ENCODE results near the gene GSTT4.
"Not testable (repeated sequence)": the region's sequence is repeated elsewhere in the genome, so short reads cannot be mapped to it uniquely, and the experiment has no call there.

Gene GSTT4

DNA sequence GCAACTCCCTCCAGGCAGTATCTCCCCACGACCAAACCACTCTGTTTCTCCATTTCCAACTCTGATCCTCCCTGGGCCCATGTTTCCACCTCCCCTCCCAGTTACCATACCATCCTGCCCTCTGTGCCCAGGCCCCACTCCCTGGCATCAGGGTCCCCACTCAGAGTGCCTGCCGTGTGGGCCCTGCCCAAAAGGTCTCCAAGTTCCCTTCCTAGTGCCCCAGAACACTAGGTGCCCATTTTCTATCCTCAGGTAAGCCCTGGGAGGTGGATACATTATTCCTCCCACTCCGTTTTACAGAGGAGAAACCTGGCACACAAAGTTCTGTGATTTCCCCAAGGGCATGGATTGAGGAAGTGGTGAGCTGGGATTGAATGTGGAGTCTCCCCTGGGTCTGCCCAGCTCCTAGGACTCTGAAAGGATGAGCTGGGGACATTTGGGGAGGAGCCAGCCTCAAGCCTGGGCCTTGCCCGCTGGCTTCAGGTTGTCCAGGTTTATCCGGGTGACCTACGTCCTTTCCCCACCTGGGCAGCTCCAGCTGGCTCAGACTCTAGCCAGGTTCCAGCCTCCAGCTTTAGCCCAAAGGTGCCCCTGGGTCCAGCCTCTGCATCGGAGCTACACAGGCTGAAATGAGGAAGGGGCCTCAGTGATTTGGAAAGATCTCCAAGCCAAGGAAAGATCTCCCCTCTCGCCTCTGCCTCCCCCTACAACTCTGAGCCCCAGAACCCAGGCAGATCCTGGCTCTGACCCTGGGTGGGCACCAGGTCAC is 2.2 kb upstream of the GSTT4 start:
- peak overlapping the region in 1 of 2 donors; percentile 84 for H3K27ac Mint-ChIP-seq
- no peak for DNase-seq
- ATAC-seq, result no peak
- H3K27me3 Mint-ChIP-seq, result no peaks in the 10 kb centered on the region
- H3K4me1 Mint-ChIP-seq, result peaks cover 4% of the 10 kb centered on the region
- H3K9me3 Mint-ChIP-seq, result no peaks in the 10 kb centered on the region
- no peak overlapping the region for H3K4me3 Mint-ChIP-seq

DNA sequence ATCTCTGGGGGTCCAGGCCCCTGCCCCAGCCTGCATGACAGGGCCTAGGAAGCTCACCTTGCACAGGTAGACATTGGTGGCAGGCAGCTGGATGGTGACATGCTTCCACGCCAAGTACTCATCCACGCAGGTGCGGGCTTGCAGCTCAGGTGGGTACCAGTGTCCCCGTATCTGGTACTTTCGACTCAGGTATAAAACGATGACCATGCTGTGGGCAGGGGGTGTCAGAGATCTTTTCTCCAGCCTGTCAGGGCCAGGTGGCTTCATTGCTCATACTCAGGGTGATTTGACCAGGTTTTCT is 1.6 kb upstream of the GSTT4 start:
- no peak for ATAC-seq
- Mint-ChIP-seq H3K27me3 (no peaks in the 10 kb centered on the region), H3K27ac (no peak overlapping the region), H3K4me3 (no peak overlapping the region), H3K4me1 (no peaks in the 10 kb centered on the region), H3K9me3 (no peaks in the 10 kb centered on the region)
- no peak for DNase-seq

DNA sequence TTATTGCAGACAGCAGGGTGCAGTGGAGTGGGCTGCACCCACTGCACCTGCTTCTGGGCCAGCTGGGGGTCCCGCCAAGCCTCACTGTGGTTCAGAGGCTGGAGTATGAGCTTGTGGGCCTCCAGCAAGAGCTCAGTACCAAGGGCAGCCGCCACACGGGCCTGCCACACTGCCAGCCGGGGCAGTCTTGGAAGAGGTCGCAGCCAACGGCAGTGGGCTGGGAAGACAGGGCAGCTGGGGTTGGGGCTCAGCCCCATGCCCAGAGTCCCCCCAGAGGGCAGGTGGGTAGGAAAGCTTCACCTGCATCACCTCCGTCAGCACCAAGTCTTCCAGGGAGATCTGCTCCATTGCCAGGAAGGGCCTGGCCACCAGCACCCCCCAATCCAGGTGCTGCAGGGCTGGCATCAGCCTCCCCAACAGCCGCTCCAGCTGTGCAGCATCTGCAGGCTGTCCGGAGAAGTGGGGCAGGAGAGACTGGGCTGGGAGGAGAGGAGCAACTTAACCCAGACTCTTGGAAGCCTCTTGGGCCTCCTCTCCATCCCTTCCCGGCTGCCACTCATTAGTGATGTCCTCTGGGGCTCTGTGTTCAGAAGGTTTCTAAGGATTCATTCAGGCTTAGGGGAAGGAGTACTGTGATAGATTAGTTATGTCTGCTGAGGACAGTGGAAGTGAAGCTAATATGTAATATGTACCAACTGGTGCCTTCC is 1.1 kb upstream of the GSTT4 start:
- Mint-ChIP-seq H3K4me3 (no peak overlapping the region), H3K4me1 (no peaks in the 10 kb centered on the region), H3K27me3 (no peaks in the 10 kb centered on the region), H3K9me3 (no peaks in the 10 kb centered on the region), H3K27ac (no peak overlapping the region)
- ATAC-seq (no peak), DNase-seq (no peak)

DNA sequence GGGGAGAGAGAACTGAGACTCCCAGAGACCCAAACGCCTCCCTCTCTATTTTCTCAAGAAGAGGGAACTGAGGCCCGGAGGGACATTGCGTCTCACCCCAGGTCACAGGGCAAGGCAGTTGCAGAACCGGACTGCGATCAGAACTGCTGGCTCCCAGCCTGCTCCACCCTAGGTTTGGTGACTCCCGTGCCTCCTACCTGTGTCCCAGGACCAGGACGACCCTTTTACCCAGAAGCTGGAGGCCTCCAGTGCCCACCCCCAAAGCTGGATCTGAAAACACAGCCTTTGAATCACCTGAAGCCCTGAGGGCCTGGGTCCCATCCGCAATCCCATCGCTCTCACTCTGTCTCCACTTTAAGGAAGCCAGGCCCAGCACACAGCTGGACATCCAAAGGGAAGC is 1.4 kb downstream of the GSTT4 start:
- no peaks in the 10 kb centered on the region for H3K9me3 Mint-ChIP-seq
- no peaks in the 10 kb centered on the region for H3K27me3 Mint-ChIP-seq
- ATAC-seq (no peak), DNase-seq (no peak)
- no peak overlapping the region for H3K4me3 Mint-ChIP-seq
- H3K27ac Mint-ChIP-seq, result no peak overlapping the region
- H3K4me1 Mint-ChIP-seq, result no peaks in the 10 kb centered on the region

DNA sequence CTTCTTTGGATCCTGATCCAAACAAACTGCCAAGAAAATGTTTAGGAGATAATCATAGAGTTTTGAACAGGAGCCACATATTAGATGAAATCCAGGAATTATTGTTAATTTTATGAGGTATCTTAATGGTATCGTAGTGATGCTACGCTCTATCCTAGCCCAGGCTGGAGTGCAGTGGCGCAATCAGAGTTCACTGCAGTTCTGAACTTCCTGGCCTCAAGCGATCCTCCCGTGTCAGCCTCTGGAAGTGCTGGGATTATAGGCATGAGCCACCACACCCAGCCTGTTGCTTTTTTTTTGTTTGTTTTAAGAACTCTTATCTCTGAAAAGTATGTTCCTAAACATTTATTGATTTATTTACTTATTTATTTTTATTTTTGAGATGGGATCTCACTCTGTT is 2.4 kb downstream of the GSTT4 start:
- no peak for DNase-seq
- no peak overlapping the region for H3K27ac Mint-ChIP-seq
- no peaks in the 10 kb centered on the region for H3K27me3 Mint-ChIP-seq
- no peaks in the 10 kb centered on the region for H3K4me1 Mint-ChIP-seq
- no peak overlapping the region for H3K4me3 Mint-ChIP-seq
- no peaks in the 10 kb centered on the region for H3K9me3 Mint-ChIP-seq
- no peak for ATAC-seq

DNA sequence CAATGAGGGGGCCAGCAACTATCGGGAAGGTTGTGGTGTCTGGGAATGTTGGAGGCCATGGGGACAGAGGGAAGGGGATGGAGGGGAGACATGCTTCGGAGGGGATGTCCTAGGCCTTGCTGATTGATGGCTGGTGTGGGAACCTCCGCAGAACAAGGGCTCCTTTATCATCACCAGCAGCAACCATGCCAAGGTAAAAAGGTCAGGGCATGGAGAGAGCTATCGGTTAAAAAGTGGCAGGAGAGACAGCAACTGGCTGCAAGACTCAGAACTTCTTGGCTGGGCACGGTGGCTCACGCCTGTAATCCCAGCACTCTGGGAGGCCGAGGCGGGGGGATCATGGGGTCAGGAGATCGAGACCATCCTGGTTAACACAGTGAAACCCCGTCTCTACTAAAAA is 3.0 kb downstream of the GSTT4 start:
- Mint-ChIP-seq H3K27me3 (no peaks in the 10 kb centered on the region), H3K9me3 (no peaks in the 10 kb centered on the region), H3K27ac (no peak overlapping the region), H3K4me3 (no peak overlapping the region), H3K4me1 (no peaks in the 10 kb centered on the region)
- DNase-seq (no peak), ATAC-seq (no peak)

DNA sequence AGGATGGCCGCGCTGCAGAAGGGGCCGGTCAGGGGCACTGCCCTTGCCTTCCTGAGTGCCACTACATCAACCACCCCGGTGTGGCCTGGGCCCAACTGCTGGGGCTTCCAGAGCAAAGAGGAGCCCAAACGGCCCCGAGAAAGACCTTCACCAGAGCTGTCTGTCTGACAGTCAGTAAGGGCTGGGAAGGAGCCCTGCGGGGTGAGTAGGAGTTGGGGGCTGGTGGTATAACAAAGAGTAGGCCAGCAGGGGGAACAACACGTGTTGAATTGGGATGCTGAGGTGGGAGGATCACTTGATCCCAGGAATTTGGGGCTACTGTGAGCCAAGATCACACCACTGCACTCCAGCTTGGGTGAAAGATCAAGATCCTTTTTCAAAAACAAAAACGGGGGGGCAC is 3.9 kb downstream of the GSTT4 start:
- Mint-ChIP-seq H3K4me1 (peaks cover 2% of the 10 kb centered on the region), H3K27ac (no peak overlapping the region), H3K4me3 (no peak overlapping the region), H3K9me3 (no peaks in the 10 kb centered on the region), H3K27me3 (no peaks in the 10 kb centered on the region)
- DNase-seq, result no peak
- no peak for ATAC-seq

DNA sequence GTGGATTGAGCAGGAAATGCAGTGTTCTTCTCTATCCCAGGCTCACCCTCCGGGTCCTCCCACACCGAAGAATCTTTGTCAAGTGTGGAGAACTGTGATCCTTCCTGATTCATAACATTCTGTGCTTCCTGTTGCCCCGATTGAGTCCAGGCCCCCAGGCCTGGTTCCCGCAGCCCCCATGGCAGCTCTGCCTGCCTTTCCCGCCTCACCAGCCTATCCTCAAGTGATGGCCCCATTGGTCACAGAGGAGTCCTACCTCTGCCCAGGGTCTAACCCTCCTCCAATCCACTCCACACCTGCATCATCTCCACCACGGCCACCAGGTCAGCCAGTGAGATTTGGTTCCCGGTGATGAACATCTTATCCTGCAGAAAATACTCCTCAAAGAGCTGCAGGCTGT is 5.5 kb downstream of the GSTT4 start:
- not testable (repeated sequence) for ATAC-seq, H3K4me1 Mint-ChIP-seq, H3K27me3 Mint-ChIP-seq, H3K27ac Mint-ChIP-seq, H3K9me3 Mint-ChIP-seq, H3K4me3 Mint-ChIP-seq, DNase-seq

DNA sequence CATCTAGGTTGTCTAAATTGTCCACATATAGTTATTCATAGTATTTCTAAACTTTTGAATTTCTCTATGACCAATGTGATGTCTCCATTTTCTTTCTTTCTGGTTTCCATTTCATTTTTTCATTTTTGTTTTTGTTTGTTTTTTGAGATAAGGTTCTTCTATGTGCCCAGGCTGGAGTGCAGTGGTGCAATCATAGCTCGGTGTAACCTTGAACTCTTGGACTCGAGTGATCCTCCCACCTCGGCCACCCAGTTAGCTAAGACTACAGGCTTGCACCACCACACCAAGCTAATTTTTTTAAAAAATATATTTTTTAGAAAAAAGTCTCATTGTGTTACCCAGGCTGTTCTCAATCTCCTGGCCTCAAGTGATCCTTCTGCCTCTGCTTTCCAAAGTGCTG is 8.2 kb downstream of the GSTT4 start:
- Mint-ChIP-seq H3K27me3 (no peaks in the 10 kb centered on the region), H3K27ac (no peak overlapping the region), H3K4me3 (no peak overlapping the region), H3K9me3 (no peaks in the 10 kb centered on the region), H3K4me1 (peaks cover 5% of the 10 kb centered on the region)
- DNase-seq (no peak), ATAC-seq (no peak)

DNA sequence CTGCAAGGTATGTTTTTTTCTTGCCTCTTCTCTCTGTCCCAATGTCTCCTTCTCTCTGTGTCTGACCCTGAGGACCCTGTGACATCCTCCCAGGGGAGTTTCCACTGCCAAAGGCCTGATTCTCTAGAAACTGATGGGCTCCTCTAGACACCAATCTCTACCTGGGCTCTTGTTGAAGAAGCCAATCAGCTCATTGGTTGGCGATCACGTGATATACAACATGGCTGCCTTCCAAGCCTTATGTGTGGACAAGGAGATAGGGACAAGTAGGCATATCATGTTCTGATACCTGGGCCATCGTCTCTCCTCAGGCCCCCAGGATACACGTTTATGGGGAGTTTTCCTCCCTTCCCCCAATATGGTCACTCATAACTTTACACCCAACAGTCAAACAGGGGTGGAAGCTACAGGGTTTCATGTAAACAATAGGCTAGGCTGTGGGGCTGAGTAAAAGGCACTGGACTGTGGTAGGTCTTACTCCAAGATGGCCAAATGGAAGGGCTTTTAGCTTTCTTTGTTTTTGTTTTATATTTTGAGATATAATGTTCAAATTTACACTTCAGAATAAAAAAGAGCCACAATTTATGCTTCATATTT is 11.6 kb downstream of the GSTT4 start:
- DNase-seq, H3K9me3 Mint-ChIP-seq, ATAC-seq, H3K4me3 Mint-ChIP-seq, H3K4me1 Mint-ChIP-seq, H3K27me3 Mint-ChIP-seq: not testable (repeated sequence)
- H3K27ac Mint-ChIP-seq, result peak overlapping the region in 1 of 2 donors; percentile 64

DNA sequence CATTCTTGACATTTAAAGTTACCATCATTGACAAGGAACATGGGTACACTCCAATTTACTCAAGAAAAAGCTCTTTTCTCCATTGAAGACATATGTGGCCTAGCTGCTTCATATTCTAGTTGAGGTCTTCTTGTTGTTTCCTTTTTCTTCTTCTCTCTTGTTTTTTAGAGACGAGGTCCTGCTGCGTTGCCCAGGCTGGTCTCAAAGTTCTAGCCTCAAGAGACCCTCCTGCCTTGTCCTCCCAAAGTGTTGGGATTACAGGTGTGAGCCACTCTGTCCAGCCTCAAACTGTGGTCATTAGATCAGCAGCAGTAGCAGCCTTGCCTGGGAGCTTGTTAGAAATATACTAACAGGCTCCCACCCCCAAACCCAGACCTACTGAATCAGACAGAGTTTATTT is 12.2 kb downstream of the GSTT4 start:
- not testable (repeated sequence) for DNase-seq, H3K27ac Mint-ChIP-seq, H3K27me3 Mint-ChIP-seq, H3K9me3 Mint-ChIP-seq, H3K4me1 Mint-ChIP-seq, ATAC-seq, H3K4me3 Mint-ChIP-seq

DNA sequence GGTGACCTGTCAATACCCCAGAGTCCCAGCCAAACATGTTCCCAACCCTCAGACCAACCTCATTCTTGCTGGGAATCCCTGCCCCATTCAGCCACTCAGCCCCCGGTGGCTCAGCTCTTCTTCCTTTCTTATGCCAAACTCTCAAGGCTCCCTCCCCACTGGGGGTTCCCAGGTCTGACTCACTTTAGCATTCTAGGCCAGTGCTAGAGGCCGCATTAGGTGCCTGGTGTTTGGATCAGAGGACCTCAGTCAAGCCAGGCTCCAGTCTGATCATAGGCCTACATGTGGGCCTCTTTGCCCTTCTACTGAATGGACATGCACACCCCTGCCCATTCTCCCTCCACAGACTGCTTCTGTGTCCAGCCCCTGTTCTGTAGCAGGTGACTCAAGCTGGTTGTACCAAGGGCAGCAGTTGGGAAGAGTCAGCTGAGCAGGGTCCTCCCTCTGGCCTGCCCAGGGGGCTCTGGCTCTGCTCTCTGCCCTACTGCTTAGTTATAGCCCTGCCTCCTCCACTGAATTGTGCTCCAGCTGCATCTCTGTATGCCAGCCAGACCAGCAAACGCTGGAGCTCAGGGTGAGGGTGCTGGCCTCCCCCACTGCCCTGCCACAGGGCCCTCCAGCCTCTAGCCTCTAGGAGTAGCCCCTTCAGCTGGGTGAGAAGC is 15.5 kb downstream of the GSTT4 start:
- peak; percentile 39 for ATAC-seq

DNA sequence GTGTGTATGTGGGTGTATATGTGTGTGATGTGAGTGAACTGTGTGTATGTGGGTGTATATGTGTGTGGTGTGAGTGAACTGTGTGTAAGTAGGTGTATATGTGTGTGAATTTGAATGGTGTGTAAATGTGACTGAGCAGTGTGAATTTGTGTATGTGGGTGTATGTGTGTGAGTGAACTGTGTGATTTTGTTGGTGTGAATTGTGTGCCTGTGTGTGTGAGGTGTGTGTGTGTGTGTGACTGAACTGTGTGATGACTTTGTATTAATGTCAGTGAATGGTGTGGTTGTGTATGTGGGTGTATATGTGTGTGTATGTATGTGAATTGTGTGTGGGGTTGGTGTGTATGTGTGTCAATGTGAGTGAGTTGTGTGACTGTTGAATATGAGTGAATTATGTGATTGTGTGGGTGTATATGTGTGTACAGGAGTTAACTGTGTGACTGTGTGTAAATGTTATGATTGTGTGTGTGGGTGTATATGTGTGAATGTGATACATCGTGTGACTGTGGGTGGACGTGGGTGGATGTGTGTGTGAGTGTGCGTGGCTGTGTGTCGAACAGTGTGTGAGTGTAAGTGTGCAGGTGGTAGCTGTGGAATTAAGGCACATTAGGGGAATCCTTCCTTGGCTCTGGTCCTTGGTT is 18.6 kb downstream of the GSTT4 start:
- not testable (repeated sequence) for ATAC-seq, H3K27ac Mint-ChIP-seq, H3K9me3 Mint-ChIP-seq, DNase-seq, H3K27me3 Mint-ChIP-seq, H3K4me3 Mint-ChIP-seq
- H3K4me1 Mint-ChIP-seq, result peaks cover 11% of the 10 kb centered on the region

More for the DNA sequence above, 15.5 kb downstream of the GSTT4 start:
- H3K27me3 Mint-ChIP-seq, H3K4me3 Mint-ChIP-seq, H3K4me1 Mint-ChIP-seq, H3K9me3 Mint-ChIP-seq, DNase-seq: not testable (repeated sequence)
- peak overlapping the region; percentile 80 to 92 for H3K27ac Mint-ChIP-seq

DNA sequence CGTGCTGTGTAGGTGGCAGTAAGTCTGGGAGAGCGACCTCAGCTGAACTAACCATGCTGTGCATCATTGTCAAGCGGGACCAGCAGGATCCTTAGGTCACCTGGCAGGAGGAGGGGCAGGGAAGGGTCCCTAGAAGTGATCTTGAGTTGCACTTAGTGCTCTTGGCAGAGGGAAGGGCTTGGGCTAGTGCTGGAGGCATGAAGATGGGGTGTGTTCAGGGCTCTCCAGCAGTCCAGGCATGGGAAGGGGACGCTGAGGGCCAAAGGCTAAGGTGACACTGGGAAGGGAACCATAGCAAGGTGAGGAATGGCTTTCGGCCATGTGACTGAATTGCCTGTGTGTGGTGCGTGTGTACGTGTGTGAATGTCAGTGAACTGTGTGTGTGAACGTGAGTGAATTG is 19.2 kb downstream of the GSTT4 start:
- not testable (repeated sequence) for ATAC-seq, DNase-seq, H3K9me3 Mint-ChIP-seq

DNA sequence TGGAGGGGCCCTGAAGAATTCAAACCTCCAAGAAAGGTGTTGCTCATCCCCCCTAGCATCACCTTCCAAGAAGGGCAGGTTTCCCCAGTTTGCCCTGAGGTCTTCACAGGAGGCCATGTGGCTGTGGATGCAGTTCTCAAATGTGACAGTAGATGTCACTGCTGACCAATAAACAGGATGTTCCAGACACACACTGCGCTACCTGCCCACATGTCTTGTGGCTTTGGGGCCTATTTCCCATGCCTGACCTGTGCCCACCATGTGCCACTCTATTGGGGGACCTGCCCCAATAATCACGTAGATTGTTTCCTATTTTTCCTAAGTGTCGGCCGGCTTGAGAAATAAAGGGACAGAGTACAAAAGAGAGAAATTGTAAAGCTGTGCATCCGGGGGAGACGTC is 20.8 kb downstream of the GSTT4 start:
- Mint-ChIP-seq H3K4me1 (peaks cover 11% of the 10 kb centered on the region), H3K9me3 (no peaks in the 10 kb centered on the region), H3K27me3 (no peaks in the 10 kb centered on the region), H3K4me3 (no peak overlapping the region), H3K27ac (no peak overlapping the region)
- DNase-seq (peak; percentile 42 to 52), ATAC-seq (peak; percentile 90)

More for the DNA sequence above, 19.2 kb downstream of the GSTT4 start:
- not testable (repeated sequence) for H3K27me3 Mint-ChIP-seq, H3K4me3 Mint-ChIP-seq
- Mint-ChIP-seq H3K27ac (peak overlapping the region in 1 of 2 donors; percentile 1), H3K4me1 (peaks cover 11% of the 10 kb centered on the region)
